CD4-positive, alpha-beta T cell treated with Interleukin-15 for 4 hours (primary cell): ENCODE measurements around the gene ZNF768.

ENCODE experiments used
- DNase-seq: peaks from one replicate; pipeline ENCODE4 v3.0.0-alpha.2; 2020; ENCODE audit warnings: low spot score

ZNF768 gene

GRCh38 chr16:30526137-30526822 is at the start of gene ZNF768:
Gene ZNF768 (minus strand): TSS chr16:30526566. CDS start chr16:30526413, 153 bp downstream.
- no peak for DNase-seq

DNA sequence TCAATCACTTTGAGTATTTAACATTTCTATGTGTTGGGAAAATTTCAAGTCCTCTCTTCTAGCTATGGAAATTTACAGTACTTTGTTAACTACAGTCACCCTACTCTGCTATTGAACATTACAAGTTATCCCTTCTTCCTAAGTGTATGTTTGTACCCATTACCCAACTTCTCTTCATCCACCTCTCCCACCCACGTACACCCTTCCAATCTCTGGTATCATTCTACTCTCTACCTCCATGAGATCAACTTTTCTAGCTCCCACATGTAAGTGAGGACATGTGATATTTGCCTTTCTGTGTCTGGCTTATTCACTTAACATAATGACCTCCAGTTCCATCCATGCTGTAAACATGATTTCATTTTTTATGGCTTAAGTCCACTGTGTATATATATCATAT is 48.3 kb upstream of the ZNF768 start:
- DNase-seq = no peak

DNA sequence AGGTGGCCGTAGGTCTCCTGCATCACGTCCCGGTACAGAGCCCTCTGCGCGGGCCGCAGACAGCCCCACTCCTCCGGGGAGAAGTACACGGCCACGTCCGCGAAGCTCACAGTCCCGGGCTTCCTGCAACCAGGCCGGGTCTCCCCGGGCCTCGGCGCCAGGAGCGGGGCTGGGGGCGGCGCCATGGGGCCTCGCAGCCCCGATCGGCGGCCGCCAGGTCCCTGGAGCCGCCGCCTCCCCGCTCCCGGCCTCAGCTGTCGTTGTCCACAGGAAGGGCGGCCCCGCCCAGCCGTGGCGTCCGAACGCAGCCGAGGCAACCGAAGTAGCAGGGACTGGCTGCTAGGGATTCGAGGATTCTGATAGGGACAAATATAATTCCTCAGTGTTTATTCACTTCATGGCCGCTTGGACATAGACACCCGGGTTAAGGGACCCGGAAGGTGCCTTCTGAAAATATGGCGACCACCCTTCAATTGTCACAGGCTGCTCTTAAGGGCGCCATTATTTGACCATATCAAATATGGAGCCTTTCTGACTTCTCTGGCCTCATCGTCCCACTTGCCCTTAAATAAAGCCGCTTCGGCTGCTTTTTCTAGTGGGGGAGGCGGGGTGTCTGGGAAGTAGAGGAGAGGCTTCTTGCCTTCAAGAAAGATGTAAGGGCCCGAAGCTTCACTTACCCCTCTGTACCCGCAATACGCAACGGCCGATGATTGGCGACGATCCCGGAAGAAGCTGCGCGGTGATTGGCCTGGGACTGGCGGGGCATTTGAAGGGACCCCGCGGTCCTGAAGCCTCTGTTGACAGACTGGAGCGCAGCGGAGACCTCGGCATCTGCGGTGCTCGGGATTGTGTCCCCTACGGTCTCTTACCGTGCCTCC is 45.3 kb upstream of the ZNF768 start, which contains the start of gene ZNF688:
Gene ZNF688 (minus strand): TSS at position 270 of the 878 bp plus-strand sequence. CDS start 85 bp downstream, at position 185.
- peak; percentile 98 for DNase-seq

DNA sequence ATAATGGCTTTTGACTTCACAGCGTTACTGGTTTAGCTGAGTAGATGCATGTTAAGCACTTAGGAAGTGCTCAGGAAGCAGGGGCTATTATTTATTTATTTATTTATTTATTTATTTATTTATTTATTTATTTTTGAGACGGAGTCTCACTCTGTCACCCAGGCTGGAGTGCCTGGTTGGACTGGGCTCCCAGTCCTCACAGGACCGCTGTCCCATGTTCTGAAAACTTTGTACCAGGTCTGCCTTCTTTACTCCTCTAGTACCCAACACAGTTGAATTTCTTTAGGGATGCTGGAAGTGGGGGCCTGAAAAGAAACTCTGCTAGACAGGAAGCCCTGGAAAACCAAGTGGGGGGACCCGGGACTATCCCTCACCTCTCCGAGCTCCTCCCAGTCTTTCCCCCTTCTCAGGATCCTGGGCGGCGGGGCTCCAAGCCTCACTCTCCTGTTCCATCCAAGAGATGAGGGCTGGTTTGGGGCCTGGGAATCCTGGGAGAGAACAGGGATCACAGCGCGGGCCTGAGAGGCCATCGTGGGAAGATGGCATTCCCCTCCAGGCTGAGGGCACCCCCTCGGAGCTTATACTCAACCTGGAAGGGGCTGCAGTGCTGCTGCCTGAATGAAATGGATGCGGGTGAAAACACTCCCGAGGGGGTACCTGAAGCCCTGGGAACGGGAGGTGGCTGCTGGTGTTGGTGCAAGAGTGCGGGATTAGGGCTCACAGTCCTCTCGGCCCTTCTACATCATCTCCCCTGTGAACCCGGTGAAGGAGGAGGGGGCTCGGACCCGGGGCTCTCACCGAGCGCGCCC is 44.5 kb upstream of the ZNF768 start:
- no peak for DNase-seq

DNA sequence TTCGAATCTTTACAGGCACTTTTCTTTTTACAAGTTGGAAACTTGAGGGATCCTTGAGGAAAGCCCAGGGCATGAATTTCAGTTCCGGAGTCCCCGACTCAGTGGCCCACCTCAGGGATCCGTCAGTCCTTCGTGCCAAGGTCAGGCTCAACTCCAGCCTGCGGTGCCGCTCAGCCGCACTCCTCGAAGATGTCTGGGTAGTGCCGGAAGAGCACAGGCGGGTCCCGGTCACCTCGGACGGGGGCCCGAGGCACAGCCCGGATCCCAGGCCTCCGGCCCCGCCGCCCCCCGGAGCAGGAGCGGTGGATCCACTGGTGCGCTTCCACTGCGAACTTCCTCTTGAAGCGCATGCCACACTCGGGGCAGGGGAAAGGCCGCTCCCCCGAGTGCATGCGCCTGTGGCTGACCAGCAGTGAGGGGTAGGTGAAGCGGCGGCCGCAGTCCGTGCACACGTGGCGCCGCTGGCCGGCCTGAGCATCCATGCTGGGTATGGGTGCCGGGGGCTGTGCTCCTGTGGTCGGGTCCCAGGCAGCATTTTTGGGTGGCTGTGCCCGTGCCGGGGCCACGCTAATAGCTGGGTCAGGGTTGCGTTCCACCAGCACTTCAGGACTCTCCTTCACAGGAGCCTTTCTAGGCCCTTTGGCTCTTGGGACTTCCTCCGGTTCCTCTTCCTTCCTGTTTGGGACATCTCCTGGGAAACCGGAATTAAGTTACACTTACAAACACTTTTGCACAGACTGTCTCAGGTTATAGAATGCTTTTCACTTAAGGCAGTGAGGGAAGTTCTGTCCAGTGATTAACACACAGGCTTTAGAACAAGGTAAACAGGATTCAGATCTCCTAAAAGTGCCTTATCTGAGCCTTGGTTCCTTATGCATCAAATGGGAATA is 43.6 kb upstream of the ZNF768 start:
- DNase-seq = no peak

DNA sequence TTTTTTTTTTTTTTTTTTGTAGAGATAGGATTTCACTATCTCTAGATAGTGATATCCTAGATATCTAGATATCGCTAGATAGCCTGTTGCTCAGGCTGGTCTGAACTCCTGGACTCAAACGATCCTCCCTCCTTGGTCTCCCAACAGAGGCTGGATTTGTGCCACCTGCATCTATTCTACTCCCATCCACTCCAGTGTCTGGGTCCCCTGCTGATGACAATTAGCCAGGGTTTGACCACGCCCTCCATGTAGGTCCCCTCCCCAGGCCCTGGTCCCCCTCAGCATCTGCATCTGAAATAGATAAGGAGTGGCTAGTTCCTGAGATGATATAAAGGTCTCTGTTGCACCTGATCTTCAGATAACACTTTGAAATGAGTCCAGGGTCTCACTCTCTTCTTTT is 42.9 kb upstream of the ZNF768 start:
- DNase-seq = no peak

DNA sequence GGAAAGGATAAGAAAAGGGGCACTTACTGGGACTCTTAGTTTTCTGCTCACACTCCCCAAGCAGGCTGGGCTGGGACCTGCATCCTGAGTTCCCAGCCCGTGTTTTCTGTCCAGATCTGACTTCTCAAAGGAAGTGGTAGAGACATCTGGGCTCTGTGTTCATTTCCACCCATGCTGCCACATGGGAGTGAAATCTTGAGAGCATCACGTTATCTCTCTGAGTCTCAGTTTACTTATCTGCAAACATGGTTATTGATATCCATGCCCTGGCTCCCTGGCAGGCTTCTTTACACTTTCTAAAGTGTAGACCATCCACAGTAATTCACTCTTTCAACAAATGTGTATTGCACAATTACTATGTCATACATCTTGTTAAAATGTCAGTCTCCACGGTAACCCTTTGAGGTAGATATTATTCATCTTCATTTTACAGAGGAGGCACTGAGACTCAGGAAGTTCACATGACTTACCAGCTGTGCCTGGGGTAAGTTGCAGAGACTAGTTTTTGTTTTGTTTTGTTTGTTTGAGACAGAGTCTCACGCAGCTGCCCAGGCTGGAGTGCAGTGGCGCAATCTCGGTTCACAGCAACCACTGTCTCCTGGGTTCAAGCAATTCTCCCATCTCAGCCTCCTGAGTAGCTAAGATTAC is 41.7 kb upstream of the ZNF768 start:
- DNase-seq = peak; percentile 78

DNA sequence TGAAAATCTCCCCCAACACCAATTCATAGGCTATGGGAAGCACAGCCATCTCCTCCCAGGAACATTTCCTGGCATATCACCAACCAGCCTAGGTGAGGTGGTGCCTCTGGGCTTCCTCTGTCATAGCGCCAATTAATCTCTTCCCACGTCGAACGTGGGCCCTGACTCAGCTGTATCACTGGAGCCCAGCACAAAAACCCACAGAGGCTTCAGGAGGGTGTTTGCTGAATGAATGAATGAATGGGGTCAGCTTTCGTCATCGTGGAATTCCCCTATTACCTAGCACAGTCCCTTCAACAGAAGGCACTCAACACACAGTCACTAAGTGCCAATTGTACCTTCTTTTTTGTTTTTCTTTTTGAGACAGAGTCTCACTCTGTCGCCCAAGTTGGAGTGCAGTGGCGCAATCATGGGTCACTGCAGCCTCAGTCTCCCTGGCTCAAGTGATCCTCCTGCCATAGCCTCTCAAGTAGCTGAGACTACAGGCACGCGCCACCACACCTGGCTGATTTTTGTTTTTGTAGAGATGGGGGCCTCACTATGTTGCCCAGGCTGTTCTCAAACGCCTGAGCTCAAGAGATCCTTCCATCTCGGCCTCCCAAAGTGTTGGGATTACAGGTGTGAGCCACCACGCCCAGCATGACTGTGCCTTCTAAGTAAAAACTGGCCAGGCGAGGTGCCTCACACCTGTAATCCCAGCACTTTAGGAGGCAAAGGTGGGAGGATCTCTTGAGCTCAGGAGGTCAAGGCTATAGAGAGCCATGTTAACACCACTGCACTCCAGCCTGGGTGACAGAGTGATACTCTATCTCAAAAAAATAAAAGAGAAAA is 41.0 kb upstream of the ZNF768 start:
- DNase-seq = peak; percentile 68

- DNase-seq = no peak
Measured at GRCh38 chr16:30566531-30566930, 40.2 kb upstream of the ZNF768 start.

GRCh38 chr16:30565984-30566383 is 39.6 kb upstream of the ZNF768 start:
- no peak for DNase-seq

DNA sequence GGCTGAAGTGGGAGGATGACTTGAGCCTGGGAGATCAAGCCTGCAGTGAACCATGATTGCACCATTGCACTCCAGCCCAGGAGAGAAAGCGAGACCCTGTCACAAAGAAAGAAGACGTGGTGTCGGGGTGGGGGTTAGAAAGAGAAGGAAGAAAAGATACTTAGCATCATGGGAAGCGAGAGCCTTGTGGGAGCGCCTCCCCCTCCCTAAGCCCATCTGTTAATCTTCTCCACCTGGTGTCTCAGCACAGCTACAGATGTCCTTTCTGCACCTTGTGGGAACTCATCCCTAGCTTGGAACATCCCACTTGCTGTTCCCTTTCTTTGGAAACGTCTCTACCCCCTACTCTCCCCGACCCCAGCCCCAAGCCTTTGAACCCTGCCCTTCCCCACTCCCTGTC is 39.2 kb upstream of the ZNF768 start:
- DNase-seq = no peak

GRCh38 chr16:30562021-30562420 is 35.7 kb upstream of the ZNF768 start:
- no peak for DNase-seq

DNA sequence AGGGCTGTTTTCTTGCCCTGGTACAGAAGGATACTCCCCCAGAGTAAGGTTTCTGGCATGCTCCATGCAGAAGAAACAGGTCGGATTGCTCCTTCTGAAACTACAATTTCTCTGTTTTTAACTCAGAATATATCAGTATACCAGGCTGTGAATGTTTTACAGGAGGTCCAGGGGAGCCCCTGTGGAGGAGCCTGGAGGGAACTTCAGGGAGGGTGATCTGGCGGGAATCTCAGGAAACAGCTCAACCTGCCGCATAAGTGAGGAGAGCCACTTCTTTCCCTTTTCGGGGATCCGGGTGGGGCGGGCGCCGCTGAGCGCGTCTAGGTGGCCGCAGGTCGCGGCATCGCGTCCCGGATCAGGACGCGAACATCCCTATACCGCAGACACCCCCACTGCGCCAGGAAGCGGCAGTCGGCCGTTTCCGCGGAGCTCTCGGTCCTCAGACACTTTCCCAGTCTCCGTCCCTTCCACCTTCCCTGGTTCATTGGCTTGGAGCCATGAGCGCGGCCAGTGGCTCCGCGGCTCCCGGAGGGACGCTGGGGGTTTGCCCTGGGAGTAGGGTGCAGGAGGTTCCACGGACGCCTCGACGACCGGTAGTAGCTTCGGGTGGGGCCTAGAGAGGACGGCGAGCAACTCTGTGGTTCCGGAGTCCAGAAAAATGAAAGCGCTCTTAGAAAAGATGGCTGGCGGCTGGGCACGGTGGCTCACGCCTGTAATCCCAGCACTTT is 34.9 kb upstream of the ZNF768 start:
- DNase-seq = peak; percentile 20

GRCh38 chr16:30559690-30560089 is 33.3 kb upstream of the ZNF768 start:
- DNase-seq = no peak

GRCh38 chr16:30558789-30559377 is 32.5 kb upstream of the ZNF768 start:
- DNase-seq = no peak

- peak; percentile 99 for DNase-seq
Measured at GRCh38 chr16:30557957-30558788, 31.8 kb upstream of the ZNF768 start, which contains the start of gene ZNF764. Gene ZNF764 (minus strand): TSS chr16:30558374. CDS start chr16:30558182, 192 bp downstream.

GRCh38 chr16:30557707-30557956 is 31.3 kb upstream of the ZNF768 start:
- no peak for DNase-seq

DNA sequence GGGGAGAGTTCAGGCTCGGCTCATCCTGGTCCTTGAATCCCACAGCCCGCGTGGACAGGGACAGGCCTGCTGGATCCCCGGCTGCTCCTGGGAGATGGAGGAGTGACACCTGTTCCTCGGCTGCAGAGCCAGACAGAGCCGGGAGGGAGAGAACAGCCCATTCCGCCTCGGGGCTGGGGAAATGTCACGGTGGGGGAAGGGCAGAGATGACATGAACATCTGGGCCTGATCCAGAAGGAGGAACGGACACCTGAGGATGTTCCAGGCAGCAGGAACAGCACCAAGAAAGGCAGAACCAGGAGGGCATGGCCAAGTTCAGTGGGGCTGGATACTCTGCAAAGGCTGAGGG is 29.7 kb upstream of the ZNF768 start:
- DNase-seq = no peak
